HG02870 (cell line): ENCODE measurements around the gene CXCR3.
"Not testable (repeated sequence)": the region's sequence is repeated elsewhere in the genome, so short reads cannot be mapped to it uniquely, and the experiment has no call there.

Source experiments
- ATAC-seq: cut with Tn5 transposase; IDR thresholded peaks from one replicate; pipeline ENCODE4 v1.9.1; 2021; ENCODE audit warnings: mild to moderate bottlenecking, moderate library complexity; ENCODE audit not compliant: unreplicated experiment

Gene CXCR3

GRCh38 chrX:71618303-71618721 lies at the start of gene CXCR3:
CXCR3 (minus strand) TSS chrX:71618511; CDS start chrX:71618449, 62 bp downstream.
- peak; percentile 53 for ATAC-seq

- no peak for ATAC-seq
These were observed 49.3 kb upstream of the CXCR3 start, which contains the start of gene LOC101059915 for GRCh38 chrX:71667328-71668247. LOC101059915 (plus strand) TSS chrX:71667546.

GRCh38 chrX:71666240-71667223 lies 48.2 kb upstream of the CXCR3 start:
- no peak for ATAC-seq

GRCh38 chrX:71665747-71666146 lies 47.4 kb upstream of the CXCR3 start:
- no peak for ATAC-seq

GRCh38 chrX:71664889-71665491 lies 46.7 kb upstream of the CXCR3 start:
- ATAC-seq, result no peak

- ATAC-seq, result not testable (repeated sequence)
These were observed 45.9 kb upstream of the CXCR3 start for GRCh38 chrX:71664202-71664601.

GRCh38 chrX:71663238-71663637 lies 44.9 kb upstream of the CXCR3 start:
- not testable (repeated sequence) for ATAC-seq

- ATAC-seq, result not testable (repeated sequence)
These were observed 44.3 kb upstream of the CXCR3 start for GRCh38 chrX:71662654-71663053.

- no peak for ATAC-seq
These were observed 43.6 kb upstream of the CXCR3 start for GRCh38 chrX:71661919-71662318.

- ATAC-seq, result no peak
These were observed 42.5 kb upstream of the CXCR3 start for GRCh38 chrX:71660562-71661416.

- ATAC-seq, result no peak
These were observed 41.6 kb upstream of the CXCR3 start for GRCh38 chrX:71659959-71660358.

- no peak for ATAC-seq
These were observed 41.0 kb upstream of the CXCR3 start for GRCh38 chrX:71659342-71659741.

- no peak for ATAC-seq
These were observed 39.0 kb upstream of the CXCR3 start for GRCh38 chrX:71657267-71657666.

- ATAC-seq, result no peak
These were observed 35.0 kb upstream of the CXCR3 start for GRCh38 chrX:71653344-71653743.

- no peak for ATAC-seq
These were observed 34.1 kb upstream of the CXCR3 start for GRCh38 chrX:71652405-71652804.

GRCh38 chrX:71650333-71650969 lies 32.1 kb upstream of the CXCR3 start:
- ATAC-seq, result peak; percentile 77

- not testable (repeated sequence) for ATAC-seq
These were observed 26.1 kb upstream of the CXCR3 start for GRCh38 chrX:71644406-71644805.

GRCh38 chrX:71640002-71640401 lies 21.7 kb upstream of the CXCR3 start:
- ATAC-seq, result no peak

GRCh38 chrX:71638409-71638808 lies 20.1 kb upstream of the CXCR3 start:
- no peak for ATAC-seq
